Measurements from ENCODE around the gene SLCO6A1.

The SLCO6A1 gene

DNA sequence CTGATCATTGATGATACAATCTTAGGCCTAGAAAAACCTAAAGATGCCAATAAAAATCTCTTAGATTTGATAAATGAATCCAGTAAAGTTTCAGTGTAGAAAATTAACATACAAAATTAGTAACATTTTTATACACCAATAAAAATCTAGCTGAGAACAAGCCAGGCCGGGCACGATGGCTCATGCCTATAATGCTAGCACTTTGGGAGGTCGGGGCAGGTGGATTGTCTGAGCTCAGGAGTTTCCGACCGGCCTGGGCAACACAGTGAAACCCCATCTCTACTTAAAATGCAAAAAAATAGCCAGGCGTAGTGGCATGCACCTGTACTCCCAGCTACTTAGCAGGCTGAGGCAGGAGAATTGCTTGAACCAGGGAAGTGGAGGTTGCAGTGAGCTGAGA lies 84.4 kb downstream of the SLCO6A1 start:
- H3K14ac ChIP-seq (ENCODE audit: low read length) = no peak overlapping the region
- no peaks in the 10 kb centered on the region for H3K9me3 ChIP-seq (ENCODE audit: insufficient read depth, low read depth, low read length)
- H2BK5ac ChIP-seq (ENCODE audit: low read depth, low read length, poor library complexity) = no peak overlapping the region
- no peak overlapping the region for H2AK5ac ChIP-seq (ENCODE audit: low read length)
- H3K9ac ChIP-seq (ENCODE audit: low read length) = no peak overlapping the region
- no peaks in the 10 kb centered on the region for H3K79me2 ChIP-seq (ENCODE audit: control insufficient read depth, insufficient read depth, low read length, poor library complexity)
- no peak overlapping the region for H3K27ac ChIP-seq (ENCODE audit: low read depth, low read length)
- H4K12ac ChIP-seq (ENCODE audit: low read depth, low read length) = no peak overlapping the region
- H3K4ac ChIP-seq (ENCODE audit: low read depth, low read length) = no peak overlapping the region
- H3K79me1 ChIP-seq (ENCODE audit: low read length) = no peaks in the 10 kb centered on the region
- no peak overlapping the region for H3K4me3 ChIP-seq (ENCODE audit: low read depth, low read length)
- no peak overlapping the region for H4K8ac ChIP-seq (ENCODE audit: low read depth, low read length)
- no peak overlapping the region for H2AFZ ChIP-seq (ENCODE audit: insufficient read depth, low read length, poor library complexity)
- no peak overlapping the region for H3K23ac ChIP-seq (ENCODE audit: low read length)
- no peak overlapping the region for H4K91ac ChIP-seq (ENCODE audit: low read depth, low read length)
- no peak for DNase-seq
- no peak overlapping the region for H3K4me2 ChIP-seq (ENCODE audit: low read length)
- H3K18ac ChIP-seq (ENCODE audit: low read length) = no peak overlapping the region
- WGBS (ENCODE audit: extremely low coverage, insufficient coverage, insufficient read length) = no CpG with 5 or more reads among the region's 6 CpGs
- no peaks in the 10 kb centered on the region for H3K27me3 ChIP-seq (ENCODE audit: insufficient read depth, low read length)
- no peak overlapping the region for H2BK12ac ChIP-seq (ENCODE audit: low read length)
- no peaks in the 10 kb centered on the region for H3K4me1 ChIP-seq (ENCODE audit: control insufficient read depth in 1 of 2, insufficient read depth in 2 of 2, low read length in 2 of 2)
- H2BK120ac ChIP-seq (ENCODE audit: insufficient read depth, low read length, poor library complexity) = no peak overlapping the region
- H3K36me3 ChIP-seq (ENCODE audit: control insufficient read depth in 1 of 2, insufficient read depth in 2 of 2, low read length in 2 of 2) = no peaks in the 10 kb centered on the region

DNA sequence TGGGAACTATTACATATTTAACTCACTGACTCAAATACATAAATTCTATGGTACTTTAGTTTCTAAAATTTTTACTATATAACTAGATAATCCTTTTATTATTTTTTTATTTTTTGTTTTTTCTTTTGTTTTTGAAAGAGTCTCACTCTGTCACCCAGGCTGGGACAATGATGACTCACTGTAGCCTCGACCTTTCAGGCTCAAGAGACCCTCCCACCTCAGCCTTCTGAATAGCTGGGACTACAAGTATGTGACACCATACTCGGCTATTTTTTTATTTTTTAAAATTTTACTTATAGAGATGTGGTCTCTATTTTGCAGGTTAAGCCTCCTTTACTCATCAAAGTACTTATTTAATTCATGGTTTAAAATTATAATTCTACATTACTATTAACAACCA lies 110.6 kb downstream of the SLCO6A1 start:
- Histone ChIP-seq H3K23ac (ENCODE audit: low read length) (no peak overlapping the region), H3K14ac (ENCODE audit: low read length) (no peak overlapping the region), H4K8ac (ENCODE audit: low read depth, low read length) (no peak overlapping the region), H3K79me2 (ENCODE audit: control insufficient read depth, insufficient read depth, low read length, poor library complexity) (no peaks in the 10 kb centered on the region), H2AK5ac (ENCODE audit: low read length) (no peak overlapping the region), H4K12ac (ENCODE audit: low read depth, low read length) (no peak overlapping the region), H3K4me3 (ENCODE audit: low read depth, low read length) (no peak overlapping the region), H3K4me1 (ENCODE audit: control insufficient read depth in 1 of 2, insufficient read depth in 2 of 2, low read length in 2 of 2) (no peaks in the 10 kb centered on the region), H3K79me1 (ENCODE audit: low read length) (no peaks in the 10 kb centered on the region), H3K4me2 (ENCODE audit: low read length) (no peak overlapping the region), H2AFZ (ENCODE audit: insufficient read depth, low read length, poor library complexity) (no peak overlapping the region), H2BK120ac (ENCODE audit: insufficient read depth, low read length, poor library complexity) (no peak overlapping the region), H2BK5ac (ENCODE audit: low read depth, low read length, poor library complexity) (no peak overlapping the region), H3K4ac (ENCODE audit: low read depth, low read length) (no peak overlapping the region), H3K18ac (ENCODE audit: low read length) (no peak overlapping the region), H3K9me3 (ENCODE audit: insufficient read depth, low read depth, low read length) (peaks cover 2% of the 10 kb centered on the region), H3K36me3 (ENCODE audit: control insufficient read depth in 1 of 2, insufficient read depth in 2 of 2, low read length in 2 of 2) (no peaks in the 10 kb centered on the region), H4K91ac (ENCODE audit: low read depth, low read length) (no peak overlapping the region), H2BK12ac (ENCODE audit: low read length) (no peak overlapping the region), H3K9ac (ENCODE audit: low read length) (no peak overlapping the region), H3K27me3 (ENCODE audit: insufficient read depth, low read length) (no peaks in the 10 kb centered on the region), H3K27ac (ENCODE audit: low read depth, low read length) (no peak overlapping the region)
- DNase-seq = no peak
- WGBS (ENCODE audit: extremely low coverage, insufficient coverage, insufficient read length) = no CpG with 5 or more reads among the region's 2 CpGs

DNA sequence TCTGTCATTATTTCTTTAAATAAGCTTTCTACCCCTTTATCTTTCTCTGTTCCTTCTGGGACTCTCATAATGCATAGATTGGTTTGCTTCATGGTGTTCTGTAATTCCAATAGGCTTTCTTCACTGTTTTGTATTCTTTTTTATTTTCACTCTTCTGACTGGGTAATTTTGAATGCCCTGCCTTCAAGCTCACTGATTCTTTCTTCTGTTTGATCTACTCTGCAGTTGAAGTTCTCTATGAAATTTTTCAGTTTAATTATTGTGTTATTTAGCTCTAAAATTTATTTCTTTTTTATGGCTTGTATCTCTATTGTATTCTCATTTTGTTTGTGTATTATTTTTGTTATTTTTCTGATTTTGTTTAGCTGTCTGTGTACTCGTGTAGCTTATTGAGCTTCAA lies 113.4 kb downstream of the SLCO6A1 start:
- H3K36me3 ChIP-seq (ENCODE audit: control insufficient read depth in 1 of 2, insufficient read depth in 2 of 2, low read length in 2 of 2) = no peaks in the 10 kb centered on the region
- H4K12ac ChIP-seq (ENCODE audit: low read depth, low read length) = no peak overlapping the region
- peaks cover 2% of the 10 kb centered on the region for H3K9me3 ChIP-seq (ENCODE audit: insufficient read depth, low read depth, low read length)
- H3K27me3 ChIP-seq (ENCODE audit: insufficient read depth, low read length) = no peaks in the 10 kb centered on the region
- no peak overlapping the region for H3K27ac ChIP-seq (ENCODE audit: low read depth, low read length)
- H3K18ac ChIP-seq (ENCODE audit: low read length) = no peak overlapping the region
- H2BK120ac ChIP-seq (ENCODE audit: insufficient read depth, low read length, poor library complexity) = no peak overlapping the region
- H2BK12ac ChIP-seq (ENCODE audit: low read length) = no peak overlapping the region
- no peak overlapping the region for H3K14ac ChIP-seq (ENCODE audit: low read length)
- no peak overlapping the region for H3K4me3 ChIP-seq (ENCODE audit: low read depth, low read length)
- no peak overlapping the region for H3K9ac ChIP-seq (ENCODE audit: low read length)
- no peak overlapping the region for H4K91ac ChIP-seq (ENCODE audit: low read depth, low read length)
- no peak for DNase-seq
- H2AFZ ChIP-seq (ENCODE audit: insufficient read depth, low read length, poor library complexity) = no peak overlapping the region
- H2AK5ac ChIP-seq (ENCODE audit: low read length) = no peak overlapping the region
- no peak overlapping the region for H3K4ac ChIP-seq (ENCODE audit: low read depth, low read length)
- H3K79me1 ChIP-seq (ENCODE audit: low read length) = no peaks in the 10 kb centered on the region
- no CpG with 5 or more reads among the region's 1 CpG for WGBS (ENCODE audit: extremely low coverage, insufficient coverage, insufficient read length)
- H3K4me2 ChIP-seq (ENCODE audit: low read length) = no peak overlapping the region
- H4K8ac ChIP-seq (ENCODE audit: low read depth, low read length) = no peak overlapping the region
- H3K4me1 ChIP-seq (ENCODE audit: control insufficient read depth in 1 of 2, insufficient read depth in 2 of 2, low read length in 2 of 2) = no peaks in the 10 kb centered on the region
- no peak overlapping the region for H3K23ac ChIP-seq (ENCODE audit: low read length)
- no peak overlapping the region for H2BK5ac ChIP-seq (ENCODE audit: low read depth, low read length, poor library complexity)
- no peaks in the 10 kb centered on the region for H3K79me2 ChIP-seq (ENCODE audit: control insufficient read depth, insufficient read depth, low read length, poor library complexity)

DNA sequence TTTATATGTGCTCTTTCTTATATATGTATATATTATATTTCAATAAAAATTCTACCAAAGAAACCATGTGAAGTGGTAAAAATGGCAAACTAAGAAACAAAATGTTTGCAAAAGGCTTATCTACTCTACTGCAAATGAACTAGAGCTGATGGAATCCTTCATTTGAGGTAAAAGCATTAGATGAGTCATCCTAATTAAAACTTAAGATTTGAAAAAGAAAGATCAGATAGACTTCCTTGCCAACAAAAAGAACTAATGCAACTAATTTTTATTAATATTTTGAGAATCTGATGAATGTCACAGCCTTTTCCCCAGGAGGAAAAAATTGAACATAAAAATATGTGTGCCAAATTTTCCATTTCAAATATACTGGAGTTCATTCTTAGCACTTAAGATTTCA lies 118.6 kb downstream of the SLCO6A1 start:
- H2BK12ac ChIP-seq (ENCODE audit: low read length) = no peak overlapping the region
- no peaks in the 10 kb centered on the region for H3K4me1 ChIP-seq (ENCODE audit: control insufficient read depth in 1 of 2, insufficient read depth in 2 of 2, low read length in 2 of 2)
- H3K79me2 ChIP-seq (ENCODE audit: control insufficient read depth, insufficient read depth, low read length, poor library complexity) = no peaks in the 10 kb centered on the region
- no peak overlapping the region for H3K9ac ChIP-seq (ENCODE audit: low read length)
- H3K23ac ChIP-seq (ENCODE audit: low read length) = no peak overlapping the region
- H4K12ac ChIP-seq (ENCODE audit: low read depth, low read length) = no peak overlapping the region
- H2BK120ac ChIP-seq (ENCODE audit: insufficient read depth, low read length, poor library complexity) = no peak overlapping the region
- H2BK5ac ChIP-seq (ENCODE audit: low read depth, low read length, poor library complexity) = no peak overlapping the region
- no peaks in the 10 kb centered on the region for H3K9me3 ChIP-seq (ENCODE audit: insufficient read depth, low read depth, low read length)
- H3K18ac ChIP-seq (ENCODE audit: low read length) = no peak overlapping the region
- no peak overlapping the region for H4K91ac ChIP-seq (ENCODE audit: low read depth, low read length)
- DNase-seq = no peak
- no peak overlapping the region for H3K4me3 ChIP-seq (ENCODE audit: low read depth, low read length)
- H3K79me1 ChIP-seq (ENCODE audit: low read length) = no peaks in the 10 kb centered on the region
- H3K27ac ChIP-seq (ENCODE audit: low read depth, low read length) = no peak overlapping the region
- no peak overlapping the region for H3K14ac ChIP-seq (ENCODE audit: low read length)
- no peaks in the 10 kb centered on the region for H3K36me3 ChIP-seq (ENCODE audit: control insufficient read depth in 1 of 2, insufficient read depth in 2 of 2, low read length in 2 of 2)
- no peak overlapping the region for H2AFZ ChIP-seq (ENCODE audit: insufficient read depth, low read length, poor library complexity)
- H2AK5ac ChIP-seq (ENCODE audit: low read length) = no peak overlapping the region
- no peak overlapping the region for H4K8ac ChIP-seq (ENCODE audit: low read depth, low read length)
- H3K27me3 ChIP-seq (ENCODE audit: insufficient read depth, low read length) = no peaks in the 10 kb centered on the region
- H3K4me2 ChIP-seq (ENCODE audit: low read length) = no peak overlapping the region
- no peak overlapping the region for H3K4ac ChIP-seq (ENCODE audit: low read depth, low read length)

DNA sequence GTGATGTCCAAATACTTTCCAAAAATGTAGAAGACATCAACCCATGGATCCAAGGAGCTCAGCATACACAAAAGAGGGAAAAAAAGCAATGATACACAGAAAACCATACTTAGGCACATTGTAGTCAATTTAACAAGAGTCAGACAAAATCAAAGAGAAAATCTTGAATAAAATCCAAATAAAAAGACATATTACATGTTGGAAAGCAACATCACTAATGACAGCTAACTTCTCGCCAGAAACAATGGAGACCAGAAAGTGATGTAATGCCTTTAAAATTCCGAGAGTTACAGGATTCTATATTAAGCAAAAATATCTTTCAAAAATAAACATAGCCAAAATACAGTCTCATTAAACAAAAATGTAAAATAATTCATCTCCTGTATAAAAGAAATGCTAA lies 122.9 kb downstream of the SLCO6A1 start:
- Histone ChIP-seq H3K9me3 (ENCODE audit: insufficient read depth, low read depth, low read length) (no peaks in the 10 kb centered on the region), H3K4ac (ENCODE audit: low read depth, low read length) (no peak overlapping the region), H3K4me1 (ENCODE audit: control insufficient read depth in 1 of 2, insufficient read depth in 2 of 2, low read length in 2 of 2) (no peaks in the 10 kb centered on the region), H3K4me2 (ENCODE audit: low read length) (no peak overlapping the region), H2AK5ac (ENCODE audit: low read length) (no peak overlapping the region), H3K27me3 (ENCODE audit: insufficient read depth, low read length) (no peaks in the 10 kb centered on the region), H3K27ac (ENCODE audit: low read depth, low read length) (no peak overlapping the region), H4K12ac (ENCODE audit: low read depth, low read length) (no peak overlapping the region), H4K8ac (ENCODE audit: low read depth, low read length) (no peak overlapping the region), H2BK12ac (ENCODE audit: low read length) (no peak overlapping the region), H2BK120ac (ENCODE audit: insufficient read depth, low read length, poor library complexity) (no peak overlapping the region), H3K23ac (ENCODE audit: low read length) (no peak overlapping the region), H3K79me2 (ENCODE audit: control insufficient read depth, insufficient read depth, low read length, poor library complexity) (no peaks in the 10 kb centered on the region), H3K9ac (ENCODE audit: low read length) (no peak overlapping the region), H3K4me3 (ENCODE audit: low read depth, low read length) (no peak overlapping the region), H3K18ac (ENCODE audit: low read length) (no peak overlapping the region), H2BK5ac (ENCODE audit: low read depth, low read length, poor library complexity) (no peak overlapping the region), H3K14ac (ENCODE audit: low read length) (no peak overlapping the region), H2AFZ (ENCODE audit: insufficient read depth, low read length, poor library complexity) (no peak overlapping the region), H4K91ac (ENCODE audit: low read depth, low read length) (no peak overlapping the region), H3K36me3 (ENCODE audit: control insufficient read depth in 1 of 2, insufficient read depth in 2 of 2, low read length in 2 of 2) (no peaks in the 10 kb centered on the region), H3K79me1 (ENCODE audit: low read length) (no peaks in the 10 kb centered on the region)
- no peak for DNase-seq
- WGBS (ENCODE audit: extremely low coverage, insufficient coverage, insufficient read length) = no CpG with 5 or more reads among the region's 2 CpGs
